C4-2B (cell line): ENCODE data around the gene SRPK2.
"Not testable (repeated sequence)": the region's sequence is repeated elsewhere in the genome, so short reads cannot be mapped to it uniquely, and the experiment has no call there.

Experiments
- H3K27ac ChIP-seq: fragments of 450-650 bp; 2 replicates; pipeline ENCODE4 v1.5.1; 2017
- CTCF ChIP-seq: fragments of 450-650 bp; conservative IDR thresholded peaks from 2 replicates; pipeline ENCODE4 v1.5.1; 2017; ENCODE audit warnings: mild to moderate bottlenecking
- ZFX ChIP-seq: fragments of 450-650 bp; IDR thresholded peaks from 2 replicates; pipeline ENCODE4 v1.6.1; 2017

The SRPK2 gene

GRCh38 chr7:105304040-105304895 lies 84.5 kb downstream of the SRPK2 start:
- no peak for TF ChIP-seq ZFX
- no peak overlapping the region for H3K27ac ChIP-seq

- not testable (repeated sequence) for H3K27ac ChIP-seq
Observed at GRCh38 chr7:105300587-105300986, 88.1 kb downstream of the SRPK2 start.

- H3K27ac ChIP-seq = peak overlapping the region; percentile 24
- TF ChIP-seq CTCF = no peak
- TF ChIP-seq ZFX = no peak
Observed at GRCh38 chr7:105298439-105298894, 90.3 kb downstream of the SRPK2 start.

DNA sequence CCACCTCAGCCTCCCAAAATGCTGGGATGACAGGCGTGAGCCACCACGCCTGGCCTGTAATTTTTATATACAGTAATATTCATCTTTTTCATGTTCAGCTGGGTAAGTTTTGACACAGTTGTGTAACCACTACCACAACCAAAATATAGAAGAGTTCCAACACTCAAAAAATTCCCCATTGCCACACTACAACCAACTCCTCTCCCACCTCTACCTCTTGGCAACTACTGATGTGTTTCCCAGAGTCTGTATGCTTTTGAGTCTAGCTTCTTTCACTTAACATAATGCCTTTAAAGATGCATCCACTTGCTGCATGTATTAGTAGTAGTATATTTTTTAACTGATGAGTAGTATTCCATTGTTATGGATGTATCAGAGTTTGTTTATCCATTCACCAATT lies 90.7 kb downstream of the SRPK2 start:
- no peak for TF ChIP-seq ZFX
- TF ChIP-seq CTCF = no peak
- H3K27ac ChIP-seq = no peak overlapping the region

DNA sequence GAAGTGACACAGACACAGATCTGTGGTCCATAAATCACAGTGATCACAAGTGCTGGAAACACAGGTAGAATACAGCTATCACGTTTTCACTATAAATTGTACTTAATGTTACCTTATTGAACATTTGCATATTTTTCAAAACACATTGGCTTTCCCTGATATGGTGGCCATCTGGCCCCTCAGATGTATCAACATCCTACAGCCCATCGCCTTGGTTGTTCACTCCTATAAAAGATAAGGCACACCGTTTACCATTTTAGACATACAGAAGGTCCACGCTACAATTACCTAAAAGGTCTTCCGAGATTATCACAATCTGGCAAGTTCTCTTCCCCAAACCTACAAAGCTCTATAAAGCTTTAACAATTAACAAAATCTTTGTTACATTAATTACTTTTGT lies 91.4 kb downstream of the SRPK2 start:
- no peak overlapping the region for H3K27ac ChIP-seq
- no peak for TF ChIP-seq CTCF
- TF ChIP-seq ZFX = no peak

GRCh38 chr7:105296491-105296890 lies 92.2 kb downstream of the SRPK2 start:
- no peak for TF ChIP-seq ZFX
- no peak for TF ChIP-seq CTCF
- no peak overlapping the region for H3K27ac ChIP-seq

- TF ChIP-seq CTCF (no peak), ZFX (no peak)
- no peak overlapping the region for H3K27ac ChIP-seq
Observed at GRCh38 chr7:105295596-105296352, 92.9 kb downstream of the SRPK2 start.

DNA sequence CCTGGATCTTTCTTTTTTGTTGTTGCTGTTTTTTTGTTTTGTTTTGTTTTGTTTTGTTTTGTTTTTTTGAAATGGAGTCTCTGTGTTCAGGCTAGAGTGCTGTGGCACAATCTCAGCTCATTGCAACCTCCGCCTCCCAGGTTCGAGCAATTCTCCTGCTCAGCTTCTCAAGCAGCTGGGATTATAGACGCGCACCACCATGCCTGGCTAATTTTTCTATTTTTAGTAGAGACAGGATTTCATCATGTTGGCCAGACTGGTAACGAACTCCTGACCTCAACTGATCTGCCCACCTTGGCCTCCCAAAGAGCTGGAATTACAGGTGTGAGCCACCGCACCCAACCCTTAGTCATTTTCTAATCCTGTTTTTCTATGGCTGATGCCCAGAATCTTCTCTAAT lies 94.2 kb downstream of the SRPK2 start:
- not testable (repeated sequence) for H3K27ac ChIP-seq

GRCh38 chr7:105289704-105290103 lies 99.0 kb downstream of the SRPK2 start:
- H3K27ac ChIP-seq = no peak overlapping the region
- TF ChIP-seq ZFX (no peak), CTCF (no peak)
